GM18861 (cell line): ENCODE results near the gene HIBCH.
"Not testable (repeated sequence)": the region's sequence is repeated elsewhere in the genome, so short reads cannot be mapped to it uniquely, and the experiment has no call there.

ENCODE experiments used
- ATAC-seq: cut with Tn5 transposase; IDR thresholded peaks from one replicate; pipeline ENCODE4 v1.9.1; 2021; ENCODE audit not compliant: unreplicated experiment

The HIBCH gene

DNA sequence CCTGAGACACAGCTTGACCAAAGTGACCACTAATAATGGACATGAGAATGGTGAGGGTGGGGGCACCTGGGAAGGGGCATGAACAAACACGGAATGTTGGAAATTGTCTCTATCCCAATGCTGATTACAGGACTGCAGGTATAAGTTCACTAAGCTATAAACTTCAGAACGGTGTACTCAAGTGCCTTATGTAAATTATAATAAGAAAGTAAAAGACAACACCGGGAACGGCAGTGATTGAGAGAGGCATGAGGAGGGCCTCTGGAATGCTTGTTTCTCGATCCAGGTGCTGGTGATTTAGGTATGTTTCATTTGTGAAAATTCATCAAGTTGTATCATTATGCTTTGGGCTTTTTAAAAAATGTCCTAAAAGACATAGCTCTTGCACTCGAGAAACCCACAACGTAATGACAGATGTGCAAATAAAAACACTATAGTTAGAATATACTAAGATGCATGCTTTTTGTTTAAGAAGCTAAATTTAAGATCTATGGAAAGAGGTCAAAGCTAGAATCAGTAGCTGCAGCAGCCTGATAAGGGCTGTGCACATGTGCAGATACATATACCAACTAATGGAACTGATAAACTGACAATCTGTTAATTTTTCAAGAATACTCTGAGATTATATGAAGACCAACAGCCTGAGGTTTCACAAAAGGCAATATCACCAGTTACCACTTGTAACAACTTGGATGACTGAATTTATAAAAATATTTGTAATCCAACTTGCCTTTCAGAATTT is 7.6 kb downstream of the HIBCH start:
- no peak for ATAC-seq

- no peak for ATAC-seq
Measured at GRCh38 chr2:190308031-190308430, 11.6 kb downstream of the HIBCH start.

DNA sequence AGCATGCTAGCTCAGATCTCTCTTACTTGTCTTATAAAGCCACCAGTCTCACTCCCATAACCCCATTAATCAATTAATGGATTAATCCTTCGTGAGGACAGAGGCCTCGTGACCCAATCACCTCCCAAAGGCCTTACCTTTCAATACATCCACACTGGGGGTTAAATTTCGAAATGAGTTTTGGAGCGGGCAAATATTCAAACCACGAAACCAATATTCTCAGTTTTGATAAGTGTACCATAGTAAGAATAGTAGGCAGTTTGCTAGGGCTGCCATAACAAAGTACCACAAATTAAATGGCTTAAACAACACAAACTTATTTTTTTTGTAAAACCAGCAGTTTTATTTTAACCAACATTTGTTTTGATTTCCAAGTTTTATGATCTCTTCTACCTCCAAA is 15.2 kb downstream of the HIBCH start:
- no peak for ATAC-seq

- ATAC-seq = no peak
Measured at GRCh38 chr2:190303647-190304046, 16.0 kb downstream of the HIBCH start.

DNA sequence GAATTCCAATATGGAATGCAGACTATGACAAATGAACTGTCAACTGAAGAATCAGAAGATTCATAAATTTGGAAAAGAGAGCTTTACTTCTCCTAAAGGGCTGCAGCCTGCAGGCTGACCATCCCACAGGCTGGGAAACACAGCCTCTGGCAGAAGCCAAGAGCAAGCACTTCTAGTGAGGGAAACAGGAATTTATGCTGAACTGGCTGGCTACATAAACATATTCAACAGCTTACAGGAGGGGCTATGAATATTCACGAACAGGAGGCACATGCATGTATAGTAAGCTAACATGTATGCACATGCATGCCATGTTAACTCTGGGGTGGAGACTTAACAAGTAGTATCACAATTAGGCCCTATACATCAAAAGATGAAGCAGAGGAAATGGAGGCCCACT is 17.6 kb downstream of the HIBCH start:
- no peak for ATAC-seq

DNA sequence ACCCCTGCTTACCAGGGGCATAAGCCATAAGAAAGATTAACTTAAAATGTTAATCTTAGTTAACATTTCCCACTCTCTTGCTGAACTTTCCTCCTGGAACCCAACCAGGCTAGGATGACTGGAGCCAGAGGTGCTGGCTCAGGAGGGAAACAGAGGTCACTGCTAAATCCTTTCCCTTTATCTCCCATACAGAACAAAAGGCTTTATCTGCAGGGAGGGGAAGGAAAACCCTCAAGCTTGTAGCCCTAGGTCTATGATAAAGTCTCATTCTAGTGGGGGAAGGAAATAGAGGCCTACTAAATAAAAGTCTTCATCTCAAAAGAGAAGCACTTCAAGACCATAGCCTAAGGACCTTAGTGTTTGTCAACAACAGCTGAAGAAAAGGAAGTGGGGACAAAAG is 18.6 kb downstream of the HIBCH start:
- ATAC-seq = no peak

DNA sequence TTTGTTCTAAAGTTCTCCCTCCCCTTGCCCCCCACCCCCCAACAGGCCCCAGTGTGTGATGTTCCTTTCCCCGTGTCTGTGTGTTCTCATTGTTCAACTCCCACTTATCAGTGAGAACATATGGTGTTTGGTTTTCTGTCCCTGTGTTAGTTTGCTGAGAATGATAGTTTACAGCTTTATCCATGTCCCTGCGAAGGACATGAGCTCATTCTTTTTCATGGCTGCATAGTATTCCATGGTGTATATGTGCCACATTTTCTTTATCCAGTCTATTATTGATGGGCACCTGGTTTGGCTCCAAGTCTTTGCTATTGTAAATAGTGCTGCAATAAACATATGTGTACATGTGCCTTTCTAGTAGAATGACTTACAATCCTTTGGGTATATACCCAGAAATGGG is 21.7 kb downstream of the HIBCH start:
- not testable (repeated sequence) for ATAC-seq

DNA sequence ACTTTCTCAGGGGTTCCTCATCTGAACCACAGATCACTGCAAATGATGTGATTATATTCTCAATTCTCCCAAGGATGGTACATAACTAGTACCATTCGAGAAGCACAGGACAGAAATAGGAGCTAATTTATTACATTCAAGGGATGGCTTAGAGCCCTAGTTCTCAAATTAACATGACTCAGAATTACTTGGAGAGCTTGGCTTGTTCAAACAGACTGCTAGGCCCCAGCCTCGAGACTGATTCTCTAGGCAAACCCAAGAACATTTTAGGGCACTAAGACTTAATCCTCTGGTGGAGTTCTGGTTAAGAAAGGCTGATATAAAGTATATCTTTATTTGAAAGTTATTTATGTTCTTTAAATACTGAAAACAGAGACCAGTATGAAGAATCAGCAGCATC is 35.8 kb downstream of the HIBCH start:
- ATAC-seq = no peak

DNA sequence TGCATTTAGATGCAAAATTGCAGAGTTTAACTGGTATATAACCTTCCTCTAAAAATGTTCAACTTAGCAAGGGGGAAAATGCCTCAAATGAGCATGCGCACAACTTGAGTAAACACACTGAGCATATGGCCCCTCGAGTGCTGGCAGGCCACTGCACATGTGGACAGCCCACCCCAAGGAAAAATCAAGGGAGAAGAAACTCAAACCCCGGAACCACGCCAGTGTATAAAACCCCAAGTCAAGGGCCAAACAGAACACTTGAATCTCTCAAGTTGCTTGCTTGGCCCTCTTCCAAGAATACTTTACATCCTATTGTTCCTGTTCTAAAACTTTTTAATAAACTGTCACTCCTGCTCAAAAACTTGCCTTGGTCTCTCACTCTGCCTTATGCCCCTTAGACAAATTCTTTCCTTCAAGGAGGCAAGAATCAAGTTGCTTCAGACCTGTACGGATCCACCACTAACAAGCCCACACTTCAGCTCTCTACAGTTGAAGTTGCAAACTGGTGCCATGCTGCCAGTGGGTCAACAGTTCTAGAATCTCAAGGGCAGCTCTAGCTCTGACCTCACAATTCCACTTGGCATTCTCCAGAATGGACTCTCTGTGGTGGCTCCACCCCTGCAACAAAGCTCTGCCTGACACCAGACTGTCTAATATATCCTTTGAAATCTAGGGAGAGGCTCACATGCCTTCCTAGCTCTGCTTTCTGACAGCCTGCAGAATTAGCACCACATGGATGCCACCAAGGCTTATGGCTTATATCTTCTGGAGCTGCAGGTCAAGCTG is 38.9 kb downstream of the HIBCH start:
- ATAC-seq = no peak

GRCh38 chr2:190279256-190280134 is 40.1 kb downstream of the HIBCH start:
- ATAC-seq = not testable (repeated sequence)

DNA sequence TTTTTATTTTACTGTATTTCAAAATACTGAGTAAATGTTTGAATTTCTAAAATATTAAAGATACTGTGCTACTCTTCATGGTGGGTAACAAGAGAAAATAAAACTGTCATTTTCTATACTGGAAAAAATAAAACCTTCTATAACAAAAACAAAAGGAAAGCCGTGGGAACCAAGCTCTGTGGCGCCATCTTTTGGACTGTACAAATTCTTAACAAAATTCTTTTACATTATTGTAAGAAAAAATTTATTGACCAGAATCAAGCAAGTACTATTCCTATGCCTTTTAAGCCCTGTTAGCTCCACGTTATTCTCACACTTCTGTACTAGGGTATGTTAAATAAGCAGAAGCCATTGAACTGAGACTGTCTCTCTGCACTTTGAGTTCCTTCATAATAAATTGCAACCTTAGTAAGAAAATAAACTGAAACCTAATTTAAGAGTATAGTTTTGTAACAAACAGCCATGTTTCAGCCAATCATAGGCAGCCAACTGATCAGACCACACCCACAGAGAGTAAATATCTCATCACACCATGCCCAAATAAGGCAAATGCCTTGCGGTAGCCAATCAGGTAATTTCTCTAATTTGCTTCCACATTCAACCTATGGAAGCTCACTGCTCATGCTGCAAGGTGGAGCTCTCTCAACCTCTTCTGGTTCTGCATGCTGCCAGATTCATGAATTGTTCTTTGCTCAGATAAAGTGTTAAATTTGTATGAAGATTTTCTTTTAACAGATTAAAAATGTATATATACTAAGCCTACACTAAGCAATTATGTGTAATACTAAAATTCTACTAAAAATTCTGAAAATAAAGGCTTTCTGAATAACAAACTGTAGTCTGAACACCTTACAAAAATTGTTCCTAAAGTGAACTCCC is 42.2 kb downstream of the HIBCH start:
- no peak for ATAC-seq

DNA sequence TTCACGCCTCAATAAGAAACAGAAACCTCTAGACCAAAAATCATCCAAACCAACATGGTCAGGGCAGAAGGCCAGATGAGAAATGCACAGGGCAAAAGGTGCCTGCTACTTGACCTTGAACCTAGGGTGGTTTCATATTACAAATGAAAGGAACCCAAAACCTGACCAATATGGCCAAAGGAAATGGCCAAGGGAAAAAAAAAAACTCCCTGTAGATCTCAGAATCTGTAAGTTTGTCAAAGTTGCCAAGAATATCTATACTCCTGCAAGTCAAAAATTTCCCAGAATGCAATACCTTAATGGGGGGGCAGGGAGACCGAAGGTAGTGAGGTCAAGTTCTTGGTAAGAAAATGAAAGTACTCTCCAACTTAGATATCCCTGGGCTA is 47.2 kb downstream of the HIBCH start:
- no peak for ATAC-seq

DNA sequence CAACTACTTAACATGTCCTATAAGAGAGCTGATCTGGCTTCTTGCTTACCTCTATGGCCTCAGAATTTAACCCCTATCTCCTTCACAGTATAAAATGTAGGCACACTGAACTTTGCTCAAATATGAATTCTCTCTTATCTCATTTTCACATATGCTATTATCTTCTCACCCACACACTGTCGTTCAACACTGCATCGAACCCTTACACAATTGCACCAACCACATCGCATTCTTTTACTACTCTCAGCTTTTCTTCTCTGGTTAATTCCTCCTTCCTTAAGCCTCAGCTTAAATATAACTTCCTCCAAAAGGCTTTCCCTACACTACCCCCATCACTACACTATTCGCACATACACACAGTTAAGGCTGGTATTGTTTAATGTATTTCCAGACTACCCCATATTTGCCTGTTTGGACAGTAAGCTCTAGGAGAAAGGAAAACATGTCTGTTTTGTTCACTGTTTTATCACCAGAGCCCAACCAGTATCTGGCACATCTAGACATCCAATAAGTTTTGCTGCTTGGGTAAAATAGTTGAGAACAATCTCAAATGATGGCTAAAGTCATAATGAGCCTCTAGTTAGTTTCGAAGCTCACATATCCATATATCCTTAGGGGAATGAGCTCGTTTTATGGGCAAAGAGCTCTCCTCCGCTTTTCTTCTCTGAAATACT is 47.7 kb downstream of the HIBCH start:
- no peak for ATAC-seq

- no peak for ATAC-seq
Measured at GRCh38 chr2:190270298-190270697, 49.3 kb downstream of the HIBCH start.

DNA sequence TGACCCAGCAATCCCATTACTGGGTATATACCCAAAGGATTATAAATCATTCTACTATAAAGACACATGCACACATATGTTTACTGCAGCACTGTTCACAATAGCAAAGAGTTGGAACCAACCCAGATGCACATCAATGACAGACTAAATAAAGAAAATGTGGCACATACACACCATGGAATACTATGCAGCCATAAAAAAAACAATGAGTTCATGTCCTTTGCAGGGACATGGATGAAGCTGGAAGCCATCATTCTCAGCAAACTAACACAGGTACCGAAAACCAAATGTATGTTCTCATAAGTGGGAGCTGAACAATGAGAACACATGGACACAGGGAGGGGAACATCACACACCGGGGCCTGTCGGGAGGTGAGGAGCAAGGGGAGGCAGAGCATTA is 49.9 kb downstream of the HIBCH start:
- ATAC-seq = not testable (repeated sequence)

GRCh38 chr2:190267302-190267701 is 52.3 kb downstream of the HIBCH start:
- ATAC-seq = no peak

GRCh38 chr2:190266314-190266713 is 53.3 kb downstream of the HIBCH start:
- no peak for ATAC-seq

DNA sequence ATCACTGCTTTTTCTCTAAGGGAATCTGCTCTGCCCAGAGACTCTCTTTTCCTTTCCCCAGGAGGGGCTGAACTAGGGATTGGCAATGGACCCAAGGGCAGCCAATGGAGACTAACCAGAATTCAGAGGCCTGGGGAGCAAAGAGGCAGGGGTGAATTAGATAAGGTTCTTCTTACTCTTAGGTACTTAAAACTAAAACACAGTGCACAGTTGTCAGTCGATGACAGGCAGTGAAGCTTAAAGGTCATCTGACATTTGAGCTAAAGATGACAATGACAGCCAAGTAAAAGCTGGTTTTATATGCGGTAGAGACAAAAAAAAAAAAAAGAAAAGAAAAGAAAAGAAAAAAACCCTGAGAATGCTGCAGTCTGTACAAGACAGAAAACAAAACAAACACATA is 57.8 kb downstream of the HIBCH start:
- ATAC-seq = no peak

GRCh38 chr2:190256087-190256486 is 63.5 kb downstream of the HIBCH start:
- no peak for ATAC-seq

DNA sequence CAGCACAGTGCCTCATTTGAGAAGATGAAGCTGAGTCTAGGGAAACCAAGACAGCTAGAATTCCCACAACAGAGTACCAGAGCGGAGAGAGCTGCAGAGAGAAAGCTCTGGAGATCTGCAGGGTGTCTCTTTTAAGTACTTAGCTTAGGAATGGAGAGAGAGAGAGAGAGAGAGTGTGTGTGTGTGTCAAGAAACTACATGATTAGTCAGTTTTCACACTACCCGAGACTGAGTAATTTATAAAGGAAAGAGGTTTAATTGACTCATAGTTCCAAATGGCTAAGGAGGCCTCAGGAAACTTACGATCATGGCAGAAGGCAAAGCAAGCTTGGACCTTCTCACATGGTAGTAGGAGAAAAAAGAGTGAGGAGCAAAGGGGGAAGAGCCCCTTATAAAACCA is 64.0 kb downstream of the HIBCH start:
- ATAC-seq = no peak
